Peyer's patch (tissue), 4 donors: ENCODE measurements around the gene RAB38.

Source experiments
- CTCF ChIP-seq, 6 experiments: fragments of 450-650 bp in 4 of 6; fragments of 200-600 bp in 2 of 6; sonication (generic) in 1 of 6; IDR thresholded peaks; one replicate each; pipeline ENCODE4 v1.5.1; 2017 to 2019; ENCODE audit warnings: antibody characterized with exemption in 6 of 6, mild to moderate bottlenecking in 3 of 6, moderate library complexity in 1 of 6
- POLR2A ChIP-seq, 2 donors: fragments of 450-650 bp; IDR thresholded peaks; one replicate each; pipeline ENCODE4 v1.5.1; 2017; ENCODE audit warnings: antibody characterized with exemption in 2 of 2, mild to moderate bottlenecking in 2 of 2, moderate library complexity in 2 of 2

GRCh38 chr11:88098289-88098688 lies 77.0 kb downstream of the RAB38 start:
- no peak for TF ChIP-seq CTCF (IDR thresholded peaks at IDR 0.05)
- TF ChIP-seq POLR2A (IDR thresholded peaks at IDR 0.05), result no peak
